22Rv1 (cell line): ENCODE data around the gene LSP1.

Experiments used
- ZFX ChIP-seq: fragments of 450-650 bp; IDR thresholded peaks from 2 replicates; pipeline ENCODE4 v1.6.1; 2017; ENCODE audit warnings: antibody characterized with exemption, borderline replicate concordance
- TF ChIP-seq, protein P1 (sequence below): fragments of 450-650 bp; IDR thresholded peaks from 2 replicates; pipeline ENCODE4 v1.5.1; 2017; ENCODE audit warnings: mild to moderate bottlenecking

DNA sequence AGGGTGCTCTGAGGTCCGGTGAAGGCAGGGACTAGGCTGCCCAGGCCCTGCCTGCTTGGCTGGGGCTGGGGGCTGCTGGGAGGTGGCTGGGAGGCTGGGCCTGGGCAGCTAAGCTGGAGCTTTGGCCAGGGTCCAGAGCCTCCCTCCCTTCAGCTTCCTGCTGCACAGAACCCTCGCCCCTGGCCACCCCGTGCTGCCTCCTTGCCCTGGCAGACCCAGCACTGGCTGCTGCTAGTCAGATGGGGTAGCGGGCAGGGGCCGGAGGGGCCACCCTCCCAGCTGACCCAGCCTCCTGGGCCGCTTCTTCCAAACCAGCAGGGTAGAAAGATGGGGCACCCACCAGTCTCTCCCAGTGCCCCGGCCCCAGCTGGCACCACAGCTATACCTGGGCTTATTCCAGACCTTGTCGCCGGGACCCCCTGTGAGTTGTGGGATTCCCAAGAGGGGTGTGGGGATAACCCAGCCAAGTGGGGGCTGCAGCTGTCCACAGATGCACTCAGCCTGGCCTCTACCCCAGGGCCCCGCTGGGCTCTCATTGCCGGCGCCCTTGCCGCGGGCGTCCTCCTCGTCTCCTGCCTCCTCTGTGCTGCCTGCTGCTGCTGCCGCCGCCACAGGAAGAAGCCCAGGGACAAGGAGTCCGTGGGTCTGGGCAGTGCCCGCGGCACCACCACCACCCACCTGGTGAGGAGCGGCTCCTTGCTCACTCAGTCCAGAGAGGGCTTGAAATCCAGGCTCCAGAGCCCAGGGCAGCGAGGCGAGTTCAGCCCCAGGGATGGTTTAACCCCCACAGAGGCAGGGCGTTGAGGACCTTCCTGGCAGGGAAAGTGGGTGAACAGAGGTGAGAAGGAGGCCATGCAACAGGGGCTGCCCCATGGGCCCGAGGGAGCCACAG is 17.9 kb upstream of the LSP1 start, which contains the start of gene SYT8:
- TF ChIP-seq, protein P1, sequence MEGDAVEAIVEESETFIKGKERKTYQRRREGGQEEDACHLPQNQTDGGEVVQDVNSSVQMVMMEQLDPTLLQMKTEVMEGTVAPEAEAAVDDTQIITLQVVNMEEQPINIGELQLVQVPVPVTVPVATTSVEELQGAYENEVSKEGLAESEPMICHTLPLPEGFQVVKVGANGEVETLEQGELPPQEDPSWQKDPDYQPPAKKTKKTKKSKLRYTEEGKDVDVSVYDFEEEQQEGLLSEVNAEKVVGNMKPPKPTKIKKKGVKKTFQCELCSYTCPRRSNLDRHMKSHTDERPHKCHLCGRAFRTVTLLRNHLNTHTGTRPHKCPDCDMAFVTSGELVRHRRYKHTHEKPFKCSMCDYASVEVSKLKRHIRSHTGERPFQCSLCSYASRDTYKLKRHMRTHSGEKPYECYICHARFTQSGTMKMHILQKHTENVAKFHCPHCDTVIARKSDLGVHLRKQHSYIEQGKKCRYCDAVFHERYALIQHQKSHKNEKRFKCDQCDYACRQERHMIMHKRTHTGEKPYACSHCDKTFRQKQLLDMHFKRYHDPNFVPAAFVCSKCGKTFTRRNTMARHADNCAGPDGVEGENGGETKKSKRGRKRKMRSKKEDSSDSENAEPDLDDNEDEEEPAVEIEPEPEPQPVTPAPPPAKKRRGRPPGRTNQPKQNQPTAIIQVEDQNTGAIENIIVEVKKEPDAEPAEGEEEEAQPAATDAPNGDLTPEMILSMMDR = no peak
- no peak for TF ChIP-seq ZFX
